Measurements from ENCODE around the gene FECH. TPM values are rescaled to one million over a fixed set of nuclear protein-coding genes. Genes with fewer than 3 reads are reported as not detected.

Gene FECH
- total and polyA plus RNA-seq, 2 donors (not counting 1 experiment from before 2014, with no cell fraction given): 5.8 to 10.4 TPM

GRCh38 chr18:57550510-57550909 lies 36.0 kb downstream of the FECH start:
- H3K4me3 ChIP-seq (ENCODE audit: control extremely low read depth in 1 of 5, extremely low read depth in 1 of 5, insufficient read depth in 1 of 5, low read depth in 2 of 5, low read length in 4 of 5): no peak overlapping the region
- H3K9me3 ChIP-seq (ENCODE audit: control extremely low read depth in 1 of 3, control insufficient read depth in 2 of 3, insufficient read depth in 1 of 3, low read length in 2 of 3): no peaks in the 10 kb centered on the region
- H2AFZ ChIP-seq (ENCODE audit: insufficient read depth, low read depth, low read length, poor library complexity, severe bottlenecking): no peak overlapping the region
- H3K27ac Mint-ChIP-seq: no peak overlapping the region
- H3K27me3 ChIP-seq (replicated peaks in 1 of 4; ENCODE audit: control extremely low read depth in 1 of 4, control insufficient read depth in 3 of 4, insufficient read depth in 4 of 4, low read length in 3 of 4): no peaks in the 10 kb centered on the region
- no peaks in the 10 kb centered on the region for H3K9me3 Mint-ChIP-seq (ENCODE audit: insufficient read depth)
- ChIA-PET CTCF (no interaction called here), POLR2A (no interaction called here)
- H3K27ac ChIP-seq (ENCODE audit: low read length in 2 of 2): no peak overlapping the region
- H3K4me1 ChIP-seq (ENCODE audit: control insufficient read depth in 2 of 2, insufficient read depth in 2 of 2, low read length in 2 of 2): peaks cover 0 to 1% of the 10 kb centered on the region in 2 donors
- H4K20me1 ChIP-seq (ENCODE audit: control insufficient read depth, insufficient read depth, low read length, poor library complexity, severe bottlenecking): no peaks in the 10 kb centered on the region
- ATAC-seq (ENCODE audit: low read depth): no peak
- WGBS (ENCODE audit: insufficient coverage): 100% methylated on average over 7 of the region's 10 CpGs
- H3K36me3 ChIP-seq (replicated peaks in 1 of 2; ENCODE audit: control extremely low read depth in 1 of 2, control insufficient read depth in 1 of 2, extremely low read depth in 1 of 2, insufficient read depth in 2 of 2, low read length in 1 of 2): peaks cover 2 to 14% of the 10 kb centered on the region in 2 experiments
- H3K4me1 Mint-ChIP-seq: peaks cover 5% of the 10 kb centered on the region
- no peaks in the 10 kb centered on the region for H3K79me2 ChIP-seq (ENCODE audit: control insufficient read depth, insufficient read depth, low read length)
- intact Hi-C loops (cut with micrococcal nuclease): no loop called here
- no peak overlapping the region for H3K9ac ChIP-seq (ENCODE audit: low read length)
- H3K4me3 Mint-ChIP-seq: no peak overlapping the region
- TF ChIP-seq CTCF (IDR thresholded peaks at IDR 0.05) (no peak), EZH2 (IDR thresholded peaks at IDR 0.05; ENCODE audit: borderline replicate concordance, insufficient read depth, low read depth, low read length, poor library complexity, severe bottlenecking) (no peak)
- DNase-seq: no peak
- no peak overlapping the region for H3K4me2 ChIP-seq (replicated peaks; ENCODE audit: low read depth, low read length, poor library complexity, severe bottlenecking)
- H3K27me3 Mint-ChIP-seq: no peaks in the 10 kb centered on the region

GRCh38 chr18:57547260-57547659 lies 39.2 kb downstream of the FECH start:
- Histone ChIP-seq H3K36me3 (replicated peaks in 1 of 2; ENCODE audit: control extremely low read depth in 1 of 2, control insufficient read depth in 1 of 2, extremely low read depth in 1 of 2, insufficient read depth in 2 of 2, low read length in 1 of 2) (no peaks in the 10 kb centered on the region), H3K9ac (ENCODE audit: low read length) (no peak overlapping the region), H3K4me2 (replicated peaks; ENCODE audit: low read depth, low read length, poor library complexity, severe bottlenecking) (no peak overlapping the region), H3K4me3 (ENCODE audit: control extremely low read depth in 1 of 5, extremely low read depth in 1 of 5, insufficient read depth in 1 of 5, low read depth in 2 of 5, low read length in 4 of 5) (no peak overlapping the region), H2AFZ (ENCODE audit: insufficient read depth, low read depth, low read length, poor library complexity, severe bottlenecking) (no peak overlapping the region), H3K27me3 (replicated peaks in 1 of 4; ENCODE audit: control extremely low read depth in 1 of 4, control insufficient read depth in 3 of 4, insufficient read depth in 4 of 4, low read length in 3 of 4) (no peaks in the 10 kb centered on the region), H4K20me1 (ENCODE audit: control insufficient read depth, insufficient read depth, low read length, poor library complexity, severe bottlenecking) (no peaks in the 10 kb centered on the region), H3K9me3 (ENCODE audit: control extremely low read depth in 1 of 3, control insufficient read depth in 2 of 3, insufficient read depth in 1 of 3, low read length in 2 of 3) (no peaks in the 10 kb centered on the region), H3K27ac (ENCODE audit: low read length in 2 of 2) (no peak overlapping the region), H3K79me2 (ENCODE audit: control insufficient read depth, insufficient read depth, low read length) (no peaks in the 10 kb centered on the region), H3K4me1 (ENCODE audit: control insufficient read depth in 2 of 2, insufficient read depth in 2 of 2, low read length in 2 of 2) (peaks cover 0 to 4% of the 10 kb centered on the region in 2 donors)
- DNase-seq: no peak
- no peak for ATAC-seq (ENCODE audit: low read depth)
- intact Hi-C loops (cut with micrococcal nuclease): no loop called here
- no peak overlapping the region for H3K27ac Mint-ChIP-seq
- ChIA-PET CTCF (no interaction called here), POLR2A (no interaction called here)
- no peaks in the 10 kb centered on the region for H3K9me3 Mint-ChIP-seq (ENCODE audit: insufficient read depth)
- peaks cover 12% of the 10 kb centered on the region for H3K4me1 Mint-ChIP-seq
- H3K4me3 Mint-ChIP-seq: no peak overlapping the region
- H3K27me3 Mint-ChIP-seq: no peaks in the 10 kb centered on the region
- WGBS (ENCODE audit: insufficient coverage): no CpG with 5 or more reads among the region's 4 CpGs
- TF ChIP-seq CTCF (IDR thresholded peaks at IDR 0.05): no peak
- no peak for TF ChIP-seq EZH2 (IDR thresholded peaks at IDR 0.05; ENCODE audit: borderline replicate concordance, insufficient read depth, low read depth, low read length, poor library complexity, severe bottlenecking)

All from B cell (primary cell).